Bronchial epithelial cell (primary cell): ENCODE data around the gene FOXD3. TPM values are rescaled to one million over a fixed set of nuclear protein-coding genes. Genes with fewer than 3 reads are reported as not detected.

Experiments
- DNase-seq: peaks from one replicate; pipeline ENCODE4 v3.0.0-alpha.2; 2010; ENCODE audit warnings: low read depth
- FAIRE-seq: peaks from 2 replicates; lab custom pipeline; 2011; peaks lifted over from hg19 to GRCh38; lab: Jason Lieb, UNC
- H3K27me3 ChIP-seq: 2 replicates; pipeline ENCODE4 v1.5.1; 2011; ENCODE audit warnings: low read length; ENCODE audit not compliant: control insufficient read depth, insufficient read depth
- H3K36me3 ChIP-seq: 2 replicates; pipeline ENCODE4 v1.5.1; 2011; ENCODE audit warnings: low read length; ENCODE audit not compliant: control insufficient read depth, insufficient read depth
- H3K4me3 ChIP-seq: 2 replicates; pipeline ENCODE4 v1.5.1; 2011; ENCODE audit warnings: mild to moderate bottlenecking, low read depth, low read length, control low read depth
- total RNA-seq: library from RNA; depleted of rRNA; stranded (reverse); fragments of >200 nt; gene quantifications from 2 replicates; pipeline ENCODE4 v1.2.1, GENCODE V29; 2014
- TF ChIP-seq, protein P1 (sequence below): IDR thresholded peaks from 2 replicates; pipeline ENCODE4 v1.5.1; 2011; ENCODE audit warnings: mild to moderate bottlenecking, moderate library complexity, low read length, control low read depth, inconsistent platforms; ENCODE audit not compliant: insufficient read depth, severe bottlenecking

Gene FOXD3
- total RNA-seq, 1 donor from 2014 or later: not detected

DNA sequence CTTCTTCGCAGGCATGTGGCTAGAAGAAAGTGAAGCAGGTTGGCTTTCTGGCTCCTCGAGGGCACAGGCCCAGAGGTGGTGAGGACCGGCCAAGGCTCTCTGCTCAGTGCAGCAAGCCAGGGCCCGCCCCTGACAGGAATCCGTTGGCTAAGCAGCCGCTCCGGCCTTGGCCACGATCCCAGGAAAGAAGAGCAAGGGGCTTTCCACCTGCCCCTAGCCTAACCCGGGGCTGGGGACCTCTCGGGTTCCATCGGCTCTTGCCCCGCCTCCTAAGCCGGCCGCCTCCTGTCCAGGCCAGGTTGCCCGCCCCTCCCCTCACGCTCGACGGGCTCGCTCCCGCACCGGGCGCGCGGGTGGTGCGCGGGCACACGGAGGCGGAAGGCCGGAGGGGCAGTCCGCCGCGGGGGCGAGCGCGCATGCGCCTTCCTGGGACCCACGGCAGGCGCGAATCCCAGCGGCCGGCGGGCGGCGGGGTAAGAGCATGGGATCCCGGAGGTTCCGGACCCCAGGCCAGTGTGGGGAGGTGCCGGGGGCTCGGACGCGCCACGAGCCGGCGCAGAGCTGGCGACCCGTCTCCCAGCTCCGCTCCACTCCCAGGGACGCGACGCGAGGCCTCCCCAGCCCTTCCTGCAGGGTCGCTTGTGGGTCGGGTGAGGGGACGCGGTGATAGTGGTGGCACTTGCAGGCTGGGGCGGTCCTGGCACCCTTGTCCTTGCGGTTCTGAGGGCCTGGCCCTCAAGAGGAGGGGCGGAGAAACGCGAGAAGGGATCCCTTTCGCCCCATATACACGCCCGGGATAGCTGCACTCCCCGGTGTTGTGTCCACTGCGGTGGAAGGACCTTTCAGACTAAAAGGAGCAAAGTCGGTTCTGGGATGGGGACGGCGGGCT is 45.1 kb downstream of the FOXD3 start, which contains the start of gene ALG6:
Gene ALG6 (plus strand): TSS at position 413 of the 889 bp plus-strand sequence. CDS start 3,351 bp downstream, outside the sequence.
- DNase-seq (peak; percentile 75), FAIRE-seq (no peak)
- Histone ChIP-seq H3K36me3 (peaks cover 2% of the 10 kb centered on the region), H3K4me3 (peak within 1 kb of the TSS; percentile 82), H3K27me3 (no peaks in the 10 kb centered on the region)
- TF ChIP-seq, protein P1, sequence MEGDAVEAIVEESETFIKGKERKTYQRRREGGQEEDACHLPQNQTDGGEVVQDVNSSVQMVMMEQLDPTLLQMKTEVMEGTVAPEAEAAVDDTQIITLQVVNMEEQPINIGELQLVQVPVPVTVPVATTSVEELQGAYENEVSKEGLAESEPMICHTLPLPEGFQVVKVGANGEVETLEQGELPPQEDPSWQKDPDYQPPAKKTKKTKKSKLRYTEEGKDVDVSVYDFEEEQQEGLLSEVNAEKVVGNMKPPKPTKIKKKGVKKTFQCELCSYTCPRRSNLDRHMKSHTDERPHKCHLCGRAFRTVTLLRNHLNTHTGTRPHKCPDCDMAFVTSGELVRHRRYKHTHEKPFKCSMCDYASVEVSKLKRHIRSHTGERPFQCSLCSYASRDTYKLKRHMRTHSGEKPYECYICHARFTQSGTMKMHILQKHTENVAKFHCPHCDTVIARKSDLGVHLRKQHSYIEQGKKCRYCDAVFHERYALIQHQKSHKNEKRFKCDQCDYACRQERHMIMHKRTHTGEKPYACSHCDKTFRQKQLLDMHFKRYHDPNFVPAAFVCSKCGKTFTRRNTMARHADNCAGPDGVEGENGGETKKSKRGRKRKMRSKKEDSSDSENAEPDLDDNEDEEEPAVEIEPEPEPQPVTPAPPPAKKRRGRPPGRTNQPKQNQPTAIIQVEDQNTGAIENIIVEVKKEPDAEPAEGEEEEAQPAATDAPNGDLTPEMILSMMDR: peak; percentile 14

DNA sequence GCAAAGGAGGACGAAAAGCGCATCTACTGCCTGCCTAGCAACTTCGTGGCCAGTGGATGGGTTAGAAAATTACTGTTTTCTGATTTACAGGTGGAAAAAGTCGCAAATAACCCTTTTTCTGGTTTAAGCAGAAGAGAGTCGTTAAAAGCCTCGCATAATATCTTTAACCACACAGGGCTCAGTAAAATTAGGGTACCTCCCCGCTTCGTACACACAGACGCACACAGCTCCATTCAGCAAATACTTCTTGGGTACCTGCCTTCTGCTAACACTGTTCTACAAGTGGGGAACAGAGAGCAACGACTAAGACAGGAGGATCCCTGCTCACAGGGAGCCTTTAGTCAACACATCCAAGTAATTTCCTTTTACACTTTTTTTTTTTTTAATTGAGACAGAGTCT is 45.8 kb downstream of the FOXD3 start:
- FAIRE-seq (no peak), DNase-seq (peak; percentile 4)
- H3K36me3 ChIP-seq: peaks cover 2% of the 10 kb centered on the region
- TF ChIP-seq, protein P1: no peak
- H3K27me3 ChIP-seq: no peaks in the 10 kb centered on the region
- peak overlapping the region; percentile 82 for H3K4me3 ChIP-seq

Other genes starting within 250 kb of the FOXD3 start
- 9.2 and 12.7 TPM in 2 replicates for gene ALG6, start 45.1 kb downstream of the FOXD3 start, total RNA-seq
- gene ITGB3BP, start 200.7 kb downstream of the FOXD3 start, total RNA-seq: 7.4 and 16.9 TPM in 2 replicates
- gene EFCAB7, start 201.0 kb downstream of the FOXD3 start, total RNA-seq: 3.2 and 4.4 TPM in 2 replicates